ENCODE measurements around the gene RAB5B.

RAB5B gene

GRCh38 chr12:55973599-55974307 lies at the start of gene RAB5B:
Gene RAB5B, plus strand, starts transcription at chr12:55974078. Its CDS starts 12,883 bp downstream, at chr12:55986961.
- peak; percentile 100 for DNase-seq (ENCODE audit: low read depth)

GRCh38 chr12:55925371-55925770 lies 48.5 kb upstream of the RAB5B start:
- DNase-seq (ENCODE audit: low read depth), result no peak

- no peak for DNase-seq (ENCODE audit: low read depth)
Observed at GRCh38 chr12:55925870-55926737, 47.8 kb upstream of the RAB5B start.

- peak; percentile 91 for DNase-seq (ENCODE audit: low read depth)
Observed at GRCh38 chr12:55926738-55927587, 46.9 kb upstream of the RAB5B start.

- peak; percentile 88 for DNase-seq (ENCODE audit: low read depth)
Observed at GRCh38 chr12:55927588-55928502, 46.0 kb upstream of the RAB5B start, which contains the start of gene PYM1. Gene PYM1, minus strand, starts transcription at chr12:55927894. Its CDS starts 133 bp downstream, at chr12:55927761.

GRCh38 chr12:55929306-55929791 lies 44.5 kb upstream of the RAB5B start:
- no peak for DNase-seq (ENCODE audit: low read depth)

GRCh38 chr12:55930771-55931316 lies 43.0 kb upstream of the RAB5B start, which contains the start of gene DGKA:
Gene DGKA, plus strand, starts transcription at chr12:55931162. Its CDS starts 5,342 bp downstream, at chr12:55936504.
- DNase-seq (ENCODE audit: low read depth), result peak; percentile 82

GRCh38 chr12:55931317-55931779 lies 42.5 kb upstream of the RAB5B start:
- DNase-seq (ENCODE audit: low read depth), result no peak

- DNase-seq (ENCODE audit: low read depth), result peak; percentile 57
Observed at GRCh38 chr12:55931780-55932550, 41.9 kb upstream of the RAB5B start.

- DNase-seq (ENCODE audit: low read depth), result peak; percentile 55
Observed at GRCh38 chr12:55932551-55932910, 41.3 kb upstream of the RAB5B start.

GRCh38 chr12:55933169-55933798 lies 40.6 kb upstream of the RAB5B start:
- DNase-seq (ENCODE audit: low read depth), result peak; percentile 35

- DNase-seq (ENCODE audit: low read depth), result peak; percentile 61
Observed at GRCh38 chr12:55933799-55934742, 39.8 kb upstream of the RAB5B start.

GRCh38 chr12:55934773-55935172 lies 39.1 kb upstream of the RAB5B start:
- no peak for DNase-seq (ENCODE audit: low read depth)

- DNase-seq (ENCODE audit: low read depth), result no peak
Observed at GRCh38 chr12:55935738-55936151, 38.1 kb upstream of the RAB5B start.

- DNase-seq (ENCODE audit: low read depth), result no peak
Observed at GRCh38 chr12:55937981-55938380, 35.9 kb upstream of the RAB5B start.

- DNase-seq (ENCODE audit: low read depth), result no peak
Observed at GRCh38 chr12:55938826-55939501, 34.9 kb upstream of the RAB5B start.

- peak; percentile 76 for DNase-seq (ENCODE audit: low read depth)
Observed at GRCh38 chr12:55940065-55940732, 33.7 kb upstream of the RAB5B start.

Measured in fibroblast of gingiva (primary cell).